Colon (tissue), 2 donors: Measurements from ENCODE around the gene SLFN11.
"Not testable (repeated sequence)": the region's sequence is repeated elsewhere in the genome, so short reads cannot be mapped to it uniquely, and the experiment has no call there.

Source experiments
- FAIRE-seq: peaks from 2 replicates; lab custom pipeline; 2012; peaks lifted over from hg19 to GRCh38; lab: Jason Lieb, UNC
- donor health status: control.
- donor health status: control.

Gene SLFN11

GRCh38 chr17:35352284-35352683 lies 21.1 kb downstream of the SLFN11 start:
- no peak for FAIRE-seq

GRCh38 chr17:35350493-35350892 lies 22.9 kb downstream of the SLFN11 start:
- FAIRE-seq, result no peak

- no peak for FAIRE-seq
Observed at GRCh38 chr17:35345926-35346771, 27.3 kb downstream of the SLFN11 start.

DNA sequence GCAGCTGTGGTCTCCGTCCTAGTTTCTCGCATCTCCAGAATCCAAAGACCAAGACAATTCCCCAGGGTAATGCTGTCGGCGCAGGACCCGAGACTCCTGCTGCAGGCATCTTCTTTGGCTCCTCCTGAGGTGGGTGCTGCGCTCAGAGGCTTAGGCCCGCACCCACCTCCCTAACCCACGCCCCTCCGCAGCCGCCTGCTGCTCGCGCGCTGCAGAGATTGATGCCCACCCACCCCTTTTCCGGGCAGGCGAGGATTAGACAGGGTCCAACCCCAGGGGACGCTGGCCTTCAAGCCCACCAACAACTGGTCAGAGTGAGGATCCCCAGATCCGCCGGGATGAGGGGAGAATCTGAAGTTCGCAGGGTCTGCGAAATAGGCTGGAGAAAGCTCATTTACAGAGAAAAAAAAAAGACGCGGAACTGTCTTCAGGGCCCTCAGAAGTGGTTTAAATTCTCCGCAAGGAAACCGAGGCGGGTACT lies 27.9 kb downstream of the SLFN11 start:
- no peak for FAIRE-seq

DNA sequence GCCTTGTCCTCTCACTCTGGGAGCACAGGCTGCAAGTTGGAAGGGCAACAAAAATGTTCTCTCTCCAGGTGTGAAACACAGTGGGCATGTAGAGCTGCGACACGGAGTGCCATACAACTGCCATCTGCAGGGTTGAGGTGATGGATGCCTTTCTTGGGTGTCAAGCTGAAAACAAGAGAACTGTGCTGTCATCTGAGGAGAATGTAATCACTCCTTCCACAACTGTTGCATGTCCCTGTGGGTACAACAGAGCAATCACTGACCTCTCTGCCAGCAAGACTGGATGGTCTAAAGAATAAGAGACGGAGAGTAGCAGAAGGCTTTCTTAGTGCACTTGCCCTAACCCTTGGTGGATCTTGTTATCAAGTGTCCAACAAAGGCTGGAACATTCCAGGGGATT lies 29.2 kb downstream of the SLFN11 start:
- no peak for FAIRE-seq

- FAIRE-seq, result no peak
Observed at GRCh38 chr17:35342276-35342675, 31.1 kb downstream of the SLFN11 start.

- no peak for FAIRE-seq
Observed at GRCh38 chr17:35341411-35341992, 31.9 kb downstream of the SLFN11 start.

GRCh38 chr17:35338230-35338629 lies 35.2 kb downstream of the SLFN11 start:
- no peak for FAIRE-seq

DNA sequence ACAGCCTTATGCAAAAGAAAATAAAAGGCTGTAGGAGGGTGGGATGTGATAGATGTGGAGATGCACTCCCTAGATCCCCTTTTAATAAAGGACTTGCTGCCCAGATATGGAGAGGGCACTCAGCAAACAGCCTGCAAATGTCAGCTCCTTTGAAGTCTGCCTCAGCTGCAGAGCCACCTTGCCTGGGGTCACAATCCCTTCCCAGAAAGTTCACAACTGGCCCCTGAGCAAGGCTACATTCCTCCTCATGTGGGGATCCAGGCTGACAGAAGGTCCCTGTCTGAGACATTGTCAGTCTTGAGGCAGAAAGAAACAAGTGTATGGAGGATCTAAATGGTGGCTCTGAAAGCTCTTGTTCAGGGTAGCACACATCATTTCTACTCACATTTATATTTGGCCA lies 36.1 kb downstream of the SLFN11 start:
- FAIRE-seq, result no peak

- FAIRE-seq, result not testable (repeated sequence)
Observed at GRCh38 chr17:35333578-35333977, 39.8 kb downstream of the SLFN11 start.

GRCh38 chr17:35322749-35323148 lies 50.7 kb downstream of the SLFN11 start:
- peak; percentile 38 for FAIRE-seq

GRCh38 chr17:35315971-35316370 lies 57.5 kb downstream of the SLFN11 start:
- no peak for FAIRE-seq

GRCh38 chr17:35315283-35315682 lies 58.1 kb downstream of the SLFN11 start:
- no peak for FAIRE-seq

DNA sequence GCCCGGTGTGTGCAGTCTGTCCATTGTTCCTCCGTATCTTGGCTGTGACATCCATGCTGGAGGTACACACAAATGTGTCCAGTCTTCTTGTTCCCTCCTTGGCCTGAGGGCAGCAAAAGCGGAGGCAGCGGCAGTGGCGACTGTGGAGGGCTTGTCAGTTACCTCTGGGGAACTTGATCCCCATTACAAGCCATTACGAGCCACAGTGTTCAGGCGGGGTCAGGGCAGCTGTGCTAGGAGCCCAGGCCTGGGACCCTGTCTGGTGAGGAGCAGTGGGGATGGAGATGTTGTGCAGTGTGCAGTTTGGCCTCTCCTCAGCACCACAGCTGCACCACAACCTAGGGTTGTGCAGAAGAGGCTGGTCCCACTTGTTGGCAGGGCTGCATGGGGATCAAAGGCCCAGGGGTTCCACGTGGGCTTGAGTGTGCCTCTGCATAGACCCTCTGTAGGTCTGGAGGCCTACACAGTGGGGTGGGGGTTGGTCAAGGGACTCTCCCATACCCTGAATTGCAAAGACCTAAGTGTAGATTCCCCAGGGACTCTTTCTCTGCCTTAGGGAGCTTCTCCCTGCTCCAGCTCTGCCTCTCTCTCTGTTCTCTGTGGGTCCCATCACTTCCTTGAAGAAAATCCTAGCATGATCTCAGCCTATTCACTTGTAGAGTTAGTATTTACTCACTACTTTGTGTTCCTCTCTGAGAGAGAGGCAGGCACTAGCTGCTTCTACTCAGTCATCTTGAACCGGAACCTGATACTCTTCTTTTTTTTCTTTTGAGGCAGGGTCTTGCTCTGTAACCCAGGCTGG lies 58.8 kb downstream of the SLFN11 start:
- FAIRE-seq, result no peak

DNA sequence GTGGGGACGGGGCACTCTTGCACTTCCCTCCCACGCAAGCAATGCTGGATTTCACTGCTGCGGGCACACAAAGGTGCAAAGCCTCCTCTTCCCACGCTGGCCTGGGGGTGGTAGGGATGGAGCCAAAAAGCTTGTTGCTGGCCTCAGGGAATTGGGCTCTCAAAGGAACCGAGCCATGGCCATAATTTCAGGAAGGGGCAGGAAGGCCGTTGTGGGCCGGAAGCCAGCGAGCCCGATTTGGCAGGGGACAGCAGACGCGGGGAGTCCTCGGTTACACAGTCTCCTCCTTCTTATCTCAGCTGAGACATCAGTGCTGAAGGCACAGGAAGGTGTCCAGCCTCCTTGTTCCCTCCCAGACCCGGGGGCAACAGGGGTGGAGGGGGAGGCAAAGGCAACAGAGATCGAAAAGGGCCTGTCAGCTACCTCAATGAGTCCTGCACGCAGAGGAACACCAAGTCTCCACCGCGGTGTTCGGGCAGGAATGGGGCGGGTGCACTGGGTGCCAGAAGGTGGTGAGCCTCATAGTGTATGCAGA lies 59.5 kb downstream of the SLFN11 start:
- FAIRE-seq, result no peak

GRCh38 chr17:35312790-35313711 lies 60.4 kb downstream of the SLFN11 start:
- FAIRE-seq, result no peak

DNA sequence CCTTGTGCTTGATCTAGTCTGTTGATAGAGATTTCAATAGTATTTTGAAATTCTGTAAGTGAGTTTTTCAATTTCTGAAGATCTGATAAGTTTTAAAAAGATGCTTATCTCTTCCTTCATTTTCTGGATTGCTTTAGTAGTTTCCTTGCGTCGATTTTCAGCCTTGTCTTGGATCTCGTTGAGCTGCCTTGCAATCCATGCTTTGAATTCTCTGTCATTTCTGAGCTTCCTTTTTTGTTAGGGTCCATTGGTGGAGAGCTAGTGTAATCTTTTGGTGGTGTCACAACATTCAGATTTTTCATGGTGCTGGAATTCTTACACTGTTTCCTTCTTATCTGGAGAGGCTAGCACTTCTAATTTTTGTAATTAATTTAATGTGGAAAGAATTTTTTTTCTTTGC lies 61.1 kb downstream of the SLFN11 start:
- FAIRE-seq, result no peak

DNA sequence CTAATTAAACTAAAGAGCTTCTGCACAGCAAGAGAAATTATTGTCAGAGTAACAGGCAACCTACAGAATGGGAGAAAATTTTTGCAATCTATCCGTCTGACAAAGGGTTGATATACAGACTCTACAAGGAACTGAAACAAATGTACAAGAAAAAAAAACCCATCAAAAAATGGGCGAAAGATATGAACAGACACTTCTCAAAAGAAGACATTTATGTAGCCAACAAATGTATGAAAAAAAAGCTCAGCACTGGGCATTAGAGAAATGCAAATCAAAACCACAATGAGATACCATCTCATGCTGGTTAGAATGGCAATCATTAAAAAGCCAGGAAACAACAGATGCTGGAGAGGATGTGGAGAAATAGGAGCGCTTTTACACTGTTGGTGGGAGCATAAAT lies 64.1 kb downstream of the SLFN11 start:
- FAIRE-seq, result not testable (repeated sequence)
